Endothelial cell of umbilical vein (primary cell): Measurements from ENCODE around the gene TRRAP. TPM values are rescaled to one million over a fixed set of nuclear protein-coding genes. Genes with fewer than 3 reads are reported as not detected.

Experiments
- BruUV-seq: library from RNA; stranded (reverse); fragments of 400-500 nt; replicated peaks from 2 replicates; lab custom pipeline; 2021; lab: Mats Ljungman, UMichigan
- CTCF ChIA-PET: fragments of 300-600, 350-600 bp; sonication (Branson Sonifier 250); formaldehyde crosslinking; loops from one replicate; lab custom pipeline; 2021; ENCODE audit warnings: antibody characterized with exemption, inconsistent platforms; lab: Charles Lee
- POLR2A ChIA-PET: fragments of 300-600, 350-600 bp; sonication (Branson Sonifier 250); formaldehyde crosslinking; loops from one replicate; lab custom pipeline; 2021; ENCODE audit warnings: antibody characterized with exemption, inconsistent platforms; lab: Charles Lee
- DNase-seq: peaks from one replicate; pipeline ENCODE4 v3.0.0-alpha.2; 2011; ENCODE audit warnings: low read depth, low spot score
- FAIRE-seq: peaks from 2 replicates; lab custom pipeline; 2011; peaks lifted over from hg19 to GRCh38; lab: Jason Lieb, UNC
- H2AFZ ChIP-seq: 2 replicates; pipeline ENCODE4 v1.6.0; 2012; ENCODE audit warnings: low read depth, low read length, control low read depth, inconsistent platforms
- H3K27ac ChIP-seq: 2 replicates; pipeline ENCODE4 v1.5.1; 2011; ENCODE audit warnings: low read depth, mild to moderate bottlenecking, control low read depth, low read length, moderate library complexity; ENCODE audit not compliant: insufficient read depth
- H3K27me3 ChIP-seq, 2 experiments: 2 replicates each; pipeline versions ENCODE4 v1.6.0 to v1.6.1; 2011; ENCODE audit warnings: low read length in 2 of 2, mixed read lengths in 1 of 2; ENCODE audit not compliant: control insufficient read depth in 2 of 2, insufficient read depth in 2 of 2
- H3K36me3 ChIP-seq, 2 experiments: 2 replicates in 1 of 2; 3 replicates in 1 of 2; pipeline ENCODE4 v1.5.1; 2011; ENCODE audit warnings: low read length in 2 of 2, mild to moderate bottlenecking in 1 of 2, moderate library complexity in 1 of 2; ENCODE audit not compliant: control insufficient read depth in 2 of 2, insufficient read depth in 2 of 2; ENCODE audit errors: extremely low read depth in 1 of 2
- H3K4me1 ChIP-seq: 3 replicates; pipeline ENCODE4 v1.5.1; 2011; ENCODE audit warnings: mild to moderate bottlenecking, low read length; ENCODE audit not compliant: control insufficient read depth, insufficient read depth; ENCODE audit errors: extremely low read depth
- H3K4me2 ChIP-seq: 2 replicates; pipeline ENCODE4 v1.6.1; 2011; ENCODE audit warnings: low read length, control low read depth, mixed read lengths; ENCODE audit not compliant: insufficient read depth
- H3K4me3 ChIP-seq, 3 experiments: fragments of 200-600 bp in 1 of 3; sonication (generic), shearing (Covaris generic) in 1 of 3; replicated peaks in 1 of 3; 2 replicates each; pipeline ENCODE4 v1.5.1; 2011 to 2016; ENCODE audit warnings: control low read depth in 3 of 3, low read length in 3 of 3, mild to moderate bottlenecking in 2 of 3, inconsistent platforms in 1 of 3, low read depth in 1 of 3, moderate library complexity in 1 of 3; ENCODE audit not compliant: insufficient read depth in 1 of 3
- H3K79me2 ChIP-seq: 2 replicates; pipeline ENCODE4 v1.6.0; 2012; ENCODE audit warnings: low read length, inconsistent platforms; ENCODE audit not compliant: control insufficient read depth, insufficient read depth
- H3K9ac ChIP-seq: replicated peaks from 2 replicates; pipeline ENCODE3; 2011; ENCODE audit warnings: low read length, control low read depth; ENCODE audit not compliant: insufficient read depth; ENCODE audit errors: extremely low read depth
- H3K9me1 ChIP-seq: replicated peaks from 3 replicates; pipeline ENCODE4 v1.6.0; 2011; ENCODE audit warnings: mild to moderate bottlenecking, low read length; ENCODE audit not compliant: control insufficient read depth, insufficient read depth; ENCODE audit errors: extremely low read depth
- H3K9me3 ChIP-seq: replicated peaks from 2 replicates; pipeline ENCODE4 v1.5.1; 2012; ENCODE audit warnings: low read length, inconsistent platforms; ENCODE audit not compliant: control insufficient read depth, insufficient read depth
- H4K20me1 ChIP-seq: replicated peaks from 2 replicates; pipeline ENCODE3; 2011; ENCODE audit warnings: mild to moderate bottlenecking, low read length; ENCODE audit not compliant: control insufficient read depth, insufficient read depth; ENCODE audit errors: extremely low read depth
- EZH2 ChIP-seq: IDR thresholded peaks from 2 replicates; pipeline ENCODE4 v1.6.1; 2012; ENCODE audit warnings: borderline replicate concordance, low read depth, mild to moderate bottlenecking, moderate library complexity, low read length, inconsistent platforms; ENCODE audit not compliant: severe bottlenecking
- FOS ChIP-seq: IDR thresholded peaks from 2 replicates; pipeline ENCODE4 v1.6.1; 2011; ENCODE audit warnings: mild to moderate bottlenecking, low read length, moderate library complexity, borderline replicate concordance; ENCODE audit not compliant: insufficient read depth
- GATA2 ChIP-seq: IDR thresholded peaks from 2 replicates; pipeline ENCODE4 v1.7.0; 2011; ENCODE audit warnings: low read depth, mild to moderate bottlenecking, moderate library complexity, mixed read lengths, low read length; ENCODE audit not compliant: insufficient read length, insufficient read depth
- JUN ChIP-seq: IDR thresholded peaks from 2 replicates; pipeline ENCODE4 v1.6.1; 2011; ENCODE audit warnings: borderline replicate concordance, low read depth; ENCODE audit not compliant: insufficient read length, insufficient read depth
- MYC ChIP-seq: IDR thresholded peaks from one replicate; pipeline ENCODE4 v1.6.1; 2011; ENCODE audit warnings: mild to moderate bottlenecking, low read depth, low read length
- POLR2A ChIP-seq: IDR thresholded peaks from 2 replicates; pipeline ENCODE4 v1.6.1; 2012; ENCODE audit warnings: low read depth, mild to moderate bottlenecking, control low read depth, low read length
- POLR2AphosphoS5 ChIP-seq: IDR thresholded peaks from 2 replicates; pipeline ENCODE4 v1.6.1; 2012; ENCODE audit warnings: low read depth, mild to moderate bottlenecking, control low read depth, low read length, moderate library complexity; ENCODE audit not compliant: insufficient read depth
- dilution Hi-C: fragments of 300-500 bp; cut with MboI; formaldehyde crosslinking; loops from one replicate; pipeline ENCODE4 v1.15.0; 2019; ENCODE audit warnings: low sequenced_read_pairs; ENCODE audit not compliant: extremely low pct_ligation_motif_present
- intact Hi-C: fragments of 100-400 bp; cut with micrococcal nuclease; formaldehyde crosslinking; loops from one replicate; pipeline ENCODE4 v1.10.0; 2022
- polyA plus RNA-seq, 4 experiments: library from polyadenylated mRNA; depleted of rRNA in 3 of 4; stranded (reverse) in 3 of 4; unstranded in 1 of 4; fragments of >200 nt; gene quantifications; 2 replicates each; pipeline versions ENCODE4 v1.2.1 to v1.2.3, GENCODE V29; 2011 to 2012; ENCODE audit warnings: missing spikeins in 1 of 4
- total RNA-seq: library from RNA; stranded (reverse); gene quantifications from 2 replicates; pipeline ENCODE4 v1.2.3, GENCODE V29; 2021
- TF ChIP-seq, protein P1 (sequence below): IDR thresholded peaks from 2 replicates; pipeline ENCODE4 v1.6.1; 2011; ENCODE audit not compliant: insufficient read depth, insufficient read length
- TF ChIP-seq, protein P2 (sequence below), 2 donors: IDR thresholded peaks; 1 replicate in 1 of 2; 2 replicates in 1 of 2; pipeline ENCODE4 v1.5.1; 2011; ENCODE audit warnings: low read length in 2 of 2, mild to moderate bottlenecking in 2 of 2, moderate library complexity in 2 of 2, control low read depth in 1 of 2, inconsistent platforms in 1 of 2, low read depth in 1 of 2; ENCODE audit not compliant: insufficient read depth in 1 of 2; ENCODE audit errors: extremely low read depth in 1 of 2

TRRAP gene
- total and polyA plus RNA-seq, 2 donors (not counting 3 experiments of a cell fraction or from before 2014, with no cell fraction given), result 21.8 to 45.8 TPM

DNA sequence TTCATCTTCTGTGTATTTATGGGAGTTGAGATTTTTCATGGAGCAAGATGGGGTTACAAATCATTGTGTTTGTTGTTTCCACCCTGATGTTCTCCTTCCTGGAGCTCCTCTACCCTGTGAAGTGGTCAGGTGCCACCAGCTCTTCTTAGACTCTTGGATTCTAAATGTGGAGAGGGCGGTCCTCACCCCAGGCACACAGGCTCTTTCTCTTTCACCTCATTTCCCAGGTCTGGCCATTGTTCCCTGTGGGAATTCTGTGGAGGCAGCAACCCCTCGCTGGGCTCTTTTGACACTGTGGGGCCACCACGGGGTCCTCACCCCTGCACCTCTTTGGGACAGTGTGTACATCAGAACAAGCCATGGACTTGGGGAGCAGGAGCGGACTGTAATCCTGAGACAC, 95.9 kb downstream of the TRRAP start:
- CTCF ChIA-PET, result no interaction called here
- DNase-seq (no peak), FAIRE-seq (no peak)
- no peaks in the 10 kb centered on the region for H3K27me3 ChIP-seq
- H3K9me1 ChIP-seq, result no peaks in the 10 kb centered on the region
- POLR2A ChIA-PET, result no interaction called here
- H3K36me3 ChIP-seq, result peaks cover 49 to 70% of the 10 kb centered on the region in 2 experiments
- no peaks in the 10 kb centered on the region for H3K79me2 ChIP-seq
- no peaks in the 10 kb centered on the region for H3K9me3 ChIP-seq
- H4K20me1 ChIP-seq, result no peaks in the 10 kb centered on the region
- H3K27ac ChIP-seq, result no peak overlapping the region
- H3K4me3 ChIP-seq, result no peak overlapping the region
- intact Hi-C loops (no loop called here), dilution Hi-C loops (no loop called here)
- TF ChIP-seq MYC, result no peak
- TF ChIP-seq GATA2, result no peak
- no peak for TF ChIP-seq EZH2
- no peak for TF ChIP-seq JUN
- TF ChIP-seq POLR2AphosphoS5, result no peak
- TF ChIP-seq, protein P1, sequence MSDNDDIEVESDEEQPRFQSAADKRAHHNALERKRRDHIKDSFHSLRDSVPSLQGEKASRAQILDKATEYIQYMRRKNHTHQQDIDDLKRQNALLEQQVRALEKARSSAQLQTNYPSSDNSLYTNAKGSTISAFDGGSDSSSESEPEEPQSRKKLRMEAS, result no peak
- TF ChIP-seq, protein P2, sequence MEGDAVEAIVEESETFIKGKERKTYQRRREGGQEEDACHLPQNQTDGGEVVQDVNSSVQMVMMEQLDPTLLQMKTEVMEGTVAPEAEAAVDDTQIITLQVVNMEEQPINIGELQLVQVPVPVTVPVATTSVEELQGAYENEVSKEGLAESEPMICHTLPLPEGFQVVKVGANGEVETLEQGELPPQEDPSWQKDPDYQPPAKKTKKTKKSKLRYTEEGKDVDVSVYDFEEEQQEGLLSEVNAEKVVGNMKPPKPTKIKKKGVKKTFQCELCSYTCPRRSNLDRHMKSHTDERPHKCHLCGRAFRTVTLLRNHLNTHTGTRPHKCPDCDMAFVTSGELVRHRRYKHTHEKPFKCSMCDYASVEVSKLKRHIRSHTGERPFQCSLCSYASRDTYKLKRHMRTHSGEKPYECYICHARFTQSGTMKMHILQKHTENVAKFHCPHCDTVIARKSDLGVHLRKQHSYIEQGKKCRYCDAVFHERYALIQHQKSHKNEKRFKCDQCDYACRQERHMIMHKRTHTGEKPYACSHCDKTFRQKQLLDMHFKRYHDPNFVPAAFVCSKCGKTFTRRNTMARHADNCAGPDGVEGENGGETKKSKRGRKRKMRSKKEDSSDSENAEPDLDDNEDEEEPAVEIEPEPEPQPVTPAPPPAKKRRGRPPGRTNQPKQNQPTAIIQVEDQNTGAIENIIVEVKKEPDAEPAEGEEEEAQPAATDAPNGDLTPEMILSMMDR (IDR thresholded peaks at IDR 0.05; ENCODE audit: extremely low read depth in 1 of 2, insufficient read depth in 1 of 2, low read depth in 1 of 2, low read length in 2 of 2), result no peak
- no peak for TF ChIP-seq POLR2A
- TF ChIP-seq FOS, result no peak
- no peak overlapping the region for H3K9ac ChIP-seq
- no peaks in the 10 kb centered on the region for H3K4me1 ChIP-seq
- BruUV-seq, result no TSS peak
- no peak overlapping the region for H2AFZ ChIP-seq
- H3K4me2 ChIP-seq, result no peak overlapping the region
